ENCODE measurements around the gene DPP3. TPM values are rescaled to one million over a fixed set of nuclear protein-coding genes. Genes with fewer than 3 reads are reported as not detected.

DPP3 gene
- total RNA-seq, 4 donors from 2014 or later: 2.1 to 14.1 (median 8.7) TPM

- Histone ChIP-seq H3K27me3 (no peaks in the 10 kb centered on the region), H3K4me1 (no peaks in the 10 kb centered on the region), H3K9me3 (no peaks in the 10 kb centered on the region), H3K36me3 (no peaks in the 10 kb centered on the region), H3K27ac (no peak overlapping the region), H3K4me3 (no peak overlapping the region)
- no peak for DNase-seq
- intact Hi-C loops (cut with DNase I; ENCODE audit: low total_unique reads): no loop called here
- TF ChIP-seq CTCF (IDR thresholded peaks at IDR 0.05): no peak
- TF ChIP-seq POLR2A (IDR thresholded peaks at IDR 0.05): no peak
Measured at GRCh38 chr11:66477263-66478201, 2.7 kb upstream of the DPP3 start.

- H3K4me3 ChIP-seq: peak overlapping the region; percentile 65 to 92
- H3K27ac ChIP-seq: peak overlapping the region; percentile 86 to 90
- H3K9me3 ChIP-seq: no peaks in the 10 kb centered on the region
- no peaks in the 10 kb centered on the region for H3K36me3 ChIP-seq
- intact Hi-C loops (cut with DNase I; ENCODE audit: low total_unique reads): no loop called here
- TF ChIP-seq CTCF (IDR thresholded peaks at IDR 0.05) (peak; percentile 40 to 60 (median 53)), POLR2A (IDR thresholded peaks at IDR 0.05) (no peak)
- DNase-seq: no peak
- H3K27me3 ChIP-seq: no peaks in the 10 kb centered on the region
- no peaks in the 10 kb centered on the region for H3K4me1 ChIP-seq
Measured at GRCh38 chr11:66478729-66479393, 1.4 kb upstream of the DPP3 start.

- intact Hi-C loops (cut with DNase I; ENCODE audit: low total_unique reads): no loop called here
- H3K27me3 ChIP-seq: no peaks in the 10 kb centered on the region
- H3K36me3 ChIP-seq: no peaks in the 10 kb centered on the region
- peak overlapping the region; percentile 65 to 92 for H3K4me3 ChIP-seq
- no peak for TF ChIP-seq POLR2A (IDR thresholded peaks at IDR 0.05)
- no peak for TF ChIP-seq CTCF (IDR thresholded peaks at IDR 0.05)
- peak; percentile 46 to 51 for DNase-seq
- peak overlapping the region; percentile 86 to 90 for H3K27ac ChIP-seq
- no peaks in the 10 kb centered on the region for H3K4me1 ChIP-seq
- H3K9me3 ChIP-seq: no peaks in the 10 kb centered on the region
Measured at GRCh38 chr11:66479394-66480116, 679 bp upstream of the DPP3 start.

- TF ChIP-seq POLR2A (IDR thresholded peaks at IDR 0.05) (no peak), CTCF (IDR thresholded peaks at IDR 0.05) (no peak)
- intact Hi-C loops (cut with DNase I; ENCODE audit: low total_unique reads): no loop called here
Measured at GRCh38 chr11:66484806-66485380, 4.7 kb downstream of the DPP3 start.

More at GRCh38 chr11:66484806-66485380, 4.7 kb downstream of the DPP3 start:
- Histone ChIP-seq H3K27me3 (no peaks in the 10 kb centered on the region), H3K27ac (no peak overlapping the region), H3K9me3 (no peaks in the 10 kb centered on the region), H3K4me1 (no peaks in the 10 kb centered on the region), H3K4me3 (no peak overlapping the region), H3K36me3 (no peaks in the 10 kb centered on the region)
- no peak for DNase-seq
